OCI-LY3 (cell line): ENCODE results near the gene PELI2.

Source experiments
- CTCF ChIP-seq: fragments of 200-600, 300-600 bp; sonication (generic); IDR thresholded peaks from 2 replicates; pipeline ENCODE4 v1.5.1; 2014; ENCODE audit warnings: antibody characterized with exemption, low read length, low read depth
- EZH2phosphoT487 ChIP-seq: fragments of 200-600 bp; shearing (Covaris generic); IDR thresholded peaks from 2 replicates; pipeline ENCODE4 v1.6.1; 2018; ENCODE audit warnings: antibody characterized with exemption, mixed run types, low read depth

GRCh38 chr14:56081139-56081538, 37.1 kb upstream of the PELI2 start:
- TF ChIP-seq CTCF (no peak), EZH2phosphoT487 (no peak)
